ENCODE data around the gene COMMD8. TPM values are rescaled to one million over a fixed set of nuclear protein-coding genes. Genes with fewer than 3 reads are reported as not detected.
"Not testable (repeated sequence)": the region's sequence is repeated elsewhere in the genome, so short reads cannot be mapped to it uniquely, and the experiment has no call there.

Gene COMMD8
- total RNA-seq (2014; rRNA removed): 53.9 and 62.1 TPM in 2 replicates
- polyA plus RNA-seq (2012): 20.3 TPM

DNA sequence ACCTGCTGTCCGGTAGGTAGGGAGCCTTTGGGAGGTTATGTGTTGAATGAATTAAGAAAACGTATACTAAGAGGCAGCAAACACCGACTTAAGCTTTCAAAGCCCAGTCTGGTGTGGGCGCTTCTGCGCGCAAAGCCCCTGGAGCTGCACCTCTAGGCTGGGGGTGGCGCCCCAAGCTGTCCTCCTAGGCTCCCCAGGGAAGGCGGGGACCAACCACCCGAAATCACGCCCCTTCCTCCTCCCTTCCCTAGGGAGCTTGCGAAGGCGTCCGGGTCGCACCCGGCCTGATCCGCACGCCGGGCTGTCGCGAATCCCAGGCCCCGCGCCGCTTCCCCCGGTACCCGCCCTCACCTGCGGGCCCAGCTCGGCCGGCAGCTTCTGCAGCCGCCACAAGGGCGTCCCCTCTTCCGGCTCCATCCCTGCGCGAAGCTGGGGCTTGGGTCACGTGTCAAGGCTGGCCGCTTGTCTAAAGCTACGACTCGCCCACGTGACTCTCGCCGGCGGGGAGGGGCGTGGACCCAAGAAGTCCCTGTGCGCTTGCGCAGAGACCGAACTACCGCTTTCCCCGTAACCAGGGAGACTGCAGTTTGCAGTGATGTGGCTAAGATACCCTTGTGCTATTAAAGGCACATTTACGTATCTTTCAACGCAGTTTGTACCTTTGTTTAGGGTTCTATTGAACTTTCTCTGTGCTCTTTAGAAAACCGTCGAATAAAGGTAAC is at the start of gene COMMD8:
COMMD8 (minus strand) TSS at position 468 of the 722 bp plus-strand sequence; CDS start at position 417, 51 bp downstream.
- DNase-seq (ENCODE audit: low read depth): peak; percentile 96

DNA sequence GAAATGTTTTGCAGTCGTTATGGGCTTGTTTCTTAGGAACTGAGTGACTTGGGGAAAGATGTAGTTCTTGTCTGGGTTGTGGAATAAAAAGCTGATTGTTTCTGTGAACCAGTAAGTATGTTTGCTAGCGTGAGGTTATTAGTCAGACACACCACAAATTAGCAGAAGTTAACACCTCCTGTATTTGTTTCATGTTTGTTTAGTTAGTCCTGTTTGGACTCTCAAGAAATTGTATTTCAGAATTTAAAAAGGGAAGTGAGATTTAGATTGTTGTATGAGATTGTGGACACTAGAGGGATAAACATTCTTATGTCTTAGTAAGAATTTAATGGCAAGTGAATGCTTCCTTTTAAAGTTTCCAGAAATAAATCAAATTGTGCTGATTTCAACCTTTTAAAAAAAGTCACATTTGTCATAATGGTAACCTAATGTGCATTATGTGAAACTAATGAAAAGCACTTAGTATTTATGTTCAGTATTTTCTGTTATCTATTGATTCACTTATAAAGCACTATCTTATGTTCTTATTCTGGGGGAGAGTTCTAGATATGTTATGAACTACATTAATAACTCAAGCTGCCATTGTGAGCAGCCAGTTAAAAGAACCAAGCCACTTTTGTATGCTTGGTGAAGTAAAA is 47.1 kb upstream of the COMMD8 start:
- DNase-seq (ENCODE audit: low read depth): peak; percentile 45

DNA sequence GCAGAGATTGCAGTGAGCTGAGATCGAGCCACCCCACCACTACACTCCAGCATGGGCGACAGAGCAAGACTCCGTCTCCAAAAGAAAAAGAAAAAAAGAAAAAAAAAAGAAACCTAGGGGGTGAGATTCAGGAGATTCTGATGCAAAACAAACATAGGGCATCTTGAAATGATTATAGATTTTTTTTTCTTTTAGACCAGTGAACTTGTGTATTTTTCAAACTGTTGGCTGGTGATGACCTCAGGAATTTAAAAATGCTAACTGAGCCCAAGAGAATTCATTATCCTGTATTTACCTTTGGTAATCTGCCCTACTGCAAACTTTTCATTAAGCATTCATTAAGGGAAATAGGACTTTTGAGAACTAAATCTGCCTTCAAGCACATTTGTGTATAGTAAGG is 42.2 kb upstream of the COMMD8 start:
- DNase-seq (ENCODE audit: low read depth): no peak

DNA sequence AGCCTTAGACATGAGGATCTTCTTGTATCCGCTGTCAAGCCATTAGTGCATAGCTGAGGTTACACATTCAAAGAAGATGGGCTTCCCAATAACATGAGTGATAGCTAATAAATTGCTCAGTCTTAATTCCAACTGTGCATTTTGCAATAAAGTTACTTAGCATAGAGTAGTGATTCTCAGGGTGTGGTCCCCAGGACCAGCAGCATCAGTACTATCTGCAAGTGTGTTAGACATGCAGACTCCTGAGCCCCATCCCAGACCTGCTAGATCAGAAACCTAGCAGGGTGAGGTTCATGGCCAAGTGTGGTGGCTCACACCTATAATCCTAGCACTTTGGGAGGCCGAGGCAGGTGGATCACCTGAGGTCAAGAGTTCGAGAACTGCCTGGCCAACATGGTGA is 41.6 kb upstream of the COMMD8 start:
- no peak for DNase-seq (ENCODE audit: low read depth)

DNA sequence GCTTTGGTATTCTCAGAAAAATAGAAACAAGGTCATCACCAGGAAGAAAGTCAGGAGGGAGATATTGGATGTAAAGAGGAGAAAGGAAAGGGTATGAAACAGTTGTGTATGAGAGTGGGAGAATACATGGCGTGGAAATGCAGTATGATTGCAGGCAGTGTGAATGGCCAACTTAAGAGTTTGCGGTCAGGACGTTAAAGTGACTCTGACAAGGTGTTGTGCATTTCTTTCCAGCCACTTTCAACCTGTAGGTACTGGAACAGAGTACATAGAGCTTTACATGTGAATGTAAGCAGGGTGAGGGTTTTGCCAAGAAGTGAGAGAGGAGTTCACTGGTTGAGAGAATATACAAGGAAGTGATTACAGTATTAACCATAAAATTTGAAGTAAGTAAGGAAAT is 37.3 kb upstream of the COMMD8 start:
- no peak for DNase-seq (ENCODE audit: low read depth)

DNA sequence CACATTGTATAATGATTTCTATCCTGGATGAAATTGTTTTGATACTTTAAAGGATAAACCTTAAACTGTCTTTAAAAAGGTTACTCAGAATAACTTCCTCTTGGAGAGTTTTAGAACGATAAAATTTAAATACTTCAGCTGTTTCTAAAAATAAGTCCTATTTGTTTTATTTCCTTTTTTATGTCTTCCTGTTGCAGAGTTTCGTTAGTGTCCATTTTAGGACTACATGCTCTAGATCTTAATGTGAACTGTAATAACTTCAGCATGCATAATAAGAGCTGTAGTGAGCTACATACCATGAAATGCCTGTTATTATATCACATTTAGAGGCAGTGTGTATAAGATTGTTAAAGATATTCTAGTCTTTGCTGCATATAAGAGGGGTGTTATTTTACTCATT is 36.2 kb upstream of the COMMD8 start:
- DNase-seq (ENCODE audit: low read depth): no peak

DNA sequence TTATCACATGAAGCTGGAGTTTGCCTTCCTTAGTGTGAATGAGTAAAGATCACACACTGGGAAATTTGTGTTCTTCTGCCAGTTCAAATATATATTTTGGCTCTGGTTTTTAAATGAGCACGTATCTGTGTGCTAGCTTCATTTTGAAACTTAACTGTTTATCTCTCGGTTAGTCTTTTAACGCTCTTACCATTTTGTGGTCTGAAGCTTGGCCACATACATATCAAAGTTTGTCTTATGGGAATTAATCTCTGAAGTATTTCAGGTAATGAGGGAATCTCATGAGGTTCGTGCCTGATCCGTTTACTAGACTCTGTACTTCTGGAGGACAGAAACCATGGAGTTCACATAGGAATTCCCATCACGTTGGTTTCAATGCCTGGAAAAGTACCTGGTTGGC is 35.4 kb upstream of the COMMD8 start:
- no peak for DNase-seq (ENCODE audit: low read depth)

DNA sequence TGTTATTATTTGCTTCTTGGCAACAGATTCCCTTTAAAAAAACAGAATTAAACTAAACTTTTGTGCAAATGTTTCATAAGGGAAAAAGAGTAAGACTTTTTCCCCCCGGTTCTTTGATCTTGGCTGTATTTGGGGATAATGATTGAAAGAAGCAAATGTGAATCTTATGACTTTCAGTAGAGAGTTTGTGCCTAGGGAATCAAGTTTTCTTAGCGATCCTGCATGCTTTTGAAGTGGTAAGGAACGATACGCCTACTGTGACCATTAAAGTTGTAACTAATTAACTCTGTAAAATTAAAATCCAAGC is 30.6 kb upstream of the COMMD8 start:
- no peak for DNase-seq (ENCODE audit: low read depth)

DNA sequence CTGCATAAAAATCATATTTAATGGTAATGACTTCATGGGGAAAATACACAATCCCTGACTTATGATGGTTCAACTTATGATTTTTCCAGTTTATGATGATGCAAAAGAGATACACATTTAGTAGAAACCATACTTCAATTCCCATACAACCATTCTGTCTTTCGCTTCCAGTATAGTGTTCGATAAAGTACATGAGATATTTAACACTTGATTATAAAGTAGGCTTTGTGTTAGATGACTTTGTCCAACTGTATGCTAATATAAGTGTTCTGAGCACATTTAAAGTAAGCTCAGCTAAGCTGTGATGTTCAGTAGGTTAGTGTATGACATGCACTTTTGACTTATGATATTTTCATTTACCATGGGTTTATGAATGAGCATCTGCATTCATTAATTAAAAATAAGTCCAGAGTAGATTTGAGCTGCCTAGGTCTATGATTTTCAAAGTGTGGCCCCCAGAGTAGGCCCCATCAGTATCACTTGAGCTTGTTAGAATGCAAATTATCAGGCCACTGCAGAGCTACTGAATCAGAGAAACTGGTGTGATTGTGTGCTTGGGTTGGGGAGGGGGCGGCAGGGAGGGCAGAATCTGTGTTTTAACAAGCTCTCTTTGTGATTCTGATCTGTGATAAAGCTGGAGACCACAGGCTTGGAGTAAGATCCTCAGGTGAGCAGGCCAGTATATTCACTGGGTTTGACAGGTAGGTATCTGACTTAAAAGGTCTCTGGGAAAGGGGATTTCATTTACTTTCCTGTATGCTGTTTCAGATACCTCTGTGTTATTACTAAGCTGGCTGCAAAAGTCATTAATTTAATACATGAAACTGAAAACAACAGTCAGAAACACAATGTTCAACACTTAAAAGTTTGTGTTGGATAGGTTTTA is 30.0 kb upstream of the COMMD8 start:
- no peak for DNase-seq (ENCODE audit: low read depth)

DNA sequence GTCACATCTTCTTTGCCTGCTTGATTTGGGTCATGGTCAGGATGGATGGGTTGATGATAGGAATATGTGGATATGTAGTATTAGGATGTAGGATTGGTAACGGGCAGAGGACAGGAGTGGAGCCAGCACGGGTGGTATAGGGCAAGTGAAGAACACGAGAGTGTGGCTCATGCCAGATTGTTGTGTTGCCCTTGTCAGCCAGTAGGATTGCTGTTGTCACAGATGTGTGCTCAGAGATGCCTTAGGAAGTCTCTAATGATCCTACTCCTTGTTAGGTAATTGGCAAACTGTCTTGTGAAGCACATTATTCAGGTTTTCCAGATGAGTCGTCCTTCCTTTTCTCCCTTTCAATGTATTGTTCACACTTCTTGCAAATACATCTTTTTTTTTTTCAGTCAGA is 27.0 kb upstream of the COMMD8 start:
- peak; percentile 50 for DNase-seq (ENCODE audit: low read depth)

DNA sequence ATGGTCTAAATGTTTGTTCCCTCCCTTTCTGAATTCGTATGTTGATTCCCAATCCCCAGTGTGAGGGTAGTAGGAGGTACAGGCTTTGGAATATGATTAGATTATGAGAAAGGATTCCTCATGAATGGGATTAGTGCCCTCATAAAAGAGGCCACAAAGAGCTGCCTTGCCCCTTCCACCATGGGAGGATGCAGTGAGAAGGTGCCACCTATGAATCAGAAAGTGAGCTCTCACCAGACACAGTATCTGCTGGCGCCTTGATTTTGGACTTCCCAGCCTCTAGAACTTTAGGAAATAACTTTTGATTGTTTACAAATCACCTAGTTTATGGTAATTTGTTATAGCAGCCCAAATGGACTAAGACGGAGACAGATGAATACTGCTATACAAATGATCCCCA is 25.2 kb upstream of the COMMD8 start:
- DNase-seq (ENCODE audit: low read depth): no peak

DNA sequence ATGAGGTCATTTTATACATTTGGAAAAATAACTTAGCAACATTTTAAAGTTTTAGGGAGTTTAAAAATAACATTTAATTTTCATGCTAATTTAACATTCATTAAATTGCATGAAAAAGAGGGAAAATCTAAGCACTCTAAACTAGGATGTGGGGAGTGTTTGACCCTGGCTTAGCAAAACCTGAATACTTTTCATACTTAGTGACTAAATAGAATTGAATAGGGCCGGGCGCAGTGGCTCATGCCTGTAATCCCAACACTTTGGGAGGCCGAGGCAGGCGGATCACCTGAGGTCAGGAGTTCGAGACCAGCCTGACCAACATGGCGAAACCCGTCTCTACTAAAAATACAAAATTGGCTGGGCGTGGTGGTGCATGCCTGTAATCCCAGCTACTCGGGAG is 23.2 kb upstream of the COMMD8 start:
- not testable (repeated sequence) for DNase-seq (ENCODE audit: low read depth)

DNA sequence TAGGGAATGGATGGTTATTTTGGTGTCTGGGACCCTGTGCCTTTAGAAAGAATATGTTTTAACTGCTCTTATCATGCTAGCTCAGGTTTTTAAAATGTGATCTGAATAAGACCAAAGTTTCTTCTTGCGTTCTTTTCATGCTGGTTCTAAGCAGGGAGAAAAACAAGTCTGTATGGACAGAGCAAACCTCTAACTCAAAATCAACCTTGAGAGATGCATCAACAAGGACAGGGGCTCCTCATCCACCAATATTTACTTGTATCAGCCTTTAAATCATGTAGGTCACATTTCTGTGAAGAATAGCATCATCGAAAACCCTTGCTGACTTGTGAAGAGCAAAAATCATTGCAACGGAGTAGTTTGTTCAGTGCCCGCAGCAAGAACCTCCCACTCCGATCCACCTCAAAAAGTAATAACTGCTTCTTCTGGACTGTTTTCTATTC is 22.8 kb upstream of the COMMD8 start:
- DNase-seq (ENCODE audit: low read depth): no peak

DNA sequence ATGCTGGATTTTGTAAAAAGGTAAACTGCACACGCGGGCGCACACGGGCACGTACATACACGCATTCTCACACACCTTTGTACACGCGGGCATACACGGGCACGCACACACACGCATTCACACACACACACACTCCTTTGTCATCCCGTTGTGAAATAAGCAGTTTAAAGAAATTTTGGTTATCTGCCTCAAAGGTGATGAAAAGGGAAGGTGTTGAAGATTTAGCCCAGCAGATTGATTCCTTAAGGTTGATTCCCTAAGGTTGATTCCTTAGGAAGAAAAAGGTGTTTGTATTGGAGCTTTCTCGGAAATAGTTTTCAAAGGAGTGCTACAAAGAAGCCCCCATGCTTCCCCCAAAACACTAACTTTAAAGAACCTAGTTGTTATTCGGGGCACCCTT is 22.3 kb upstream of the COMMD8 start:
- peak; percentile 25 for DNase-seq (ENCODE audit: low read depth)

DNA sequence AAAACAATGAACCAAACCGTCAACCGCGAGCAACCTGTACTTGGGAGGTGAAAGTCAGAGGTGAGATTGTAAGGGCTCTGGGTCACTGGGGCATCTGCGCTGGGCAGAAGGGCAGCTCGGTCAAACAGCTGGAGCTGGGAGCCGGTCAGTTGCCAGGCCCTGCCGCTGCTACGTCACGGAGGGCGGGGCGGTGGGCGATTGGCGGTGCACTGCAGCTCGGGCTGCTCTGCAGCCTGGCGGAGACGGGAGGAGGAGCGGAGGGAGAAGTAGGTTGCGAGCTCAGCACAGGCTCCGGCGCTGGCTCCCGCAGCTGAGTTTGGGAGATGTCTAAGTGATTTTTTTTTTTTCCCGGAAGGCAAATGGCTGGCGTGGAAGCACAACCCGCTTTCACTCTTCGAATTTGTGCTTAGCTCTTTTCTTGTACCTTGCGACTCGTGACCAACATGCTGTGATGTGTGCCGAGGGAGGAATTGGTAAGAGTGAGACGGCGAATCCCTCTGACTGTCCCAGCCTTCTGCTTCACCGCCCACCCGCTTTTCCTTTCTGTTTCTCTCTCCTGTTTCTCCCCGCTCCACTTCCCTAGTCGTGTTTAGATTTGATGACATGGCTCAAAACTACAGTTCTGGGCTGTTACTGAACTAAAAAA is 21.7 kb upstream of the COMMD8 start, which contains the start of gene ATP10D:
ATP10D (plus strand) TSS at position 229 of the 646 bp plus-strand sequence. CDS start 27,266 bp downstream, outside the sequence.
- DNase-seq (ENCODE audit: low read depth): peak; percentile 92

DNA sequence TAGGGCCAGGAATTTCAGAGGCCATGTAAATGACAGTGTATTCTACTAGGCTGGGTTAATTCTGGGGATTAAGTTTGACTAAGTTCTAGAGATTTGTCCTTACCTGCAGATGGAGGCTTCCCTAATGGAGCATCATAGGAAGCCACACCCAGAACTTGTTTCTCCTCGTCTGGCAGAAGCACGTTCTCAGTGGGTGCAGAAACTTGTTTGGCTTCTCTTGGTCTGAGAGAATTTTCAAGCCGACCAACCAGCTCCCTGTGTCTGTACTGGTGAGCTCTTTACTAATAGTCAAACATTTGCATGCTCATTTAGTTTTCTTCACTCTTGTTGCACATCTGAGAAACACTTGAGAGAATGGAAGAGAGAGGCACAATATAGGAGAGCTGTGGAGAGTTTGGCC is 20.7 kb upstream of the COMMD8 start:
- DNase-seq (ENCODE audit: low read depth): no peak

DNA sequence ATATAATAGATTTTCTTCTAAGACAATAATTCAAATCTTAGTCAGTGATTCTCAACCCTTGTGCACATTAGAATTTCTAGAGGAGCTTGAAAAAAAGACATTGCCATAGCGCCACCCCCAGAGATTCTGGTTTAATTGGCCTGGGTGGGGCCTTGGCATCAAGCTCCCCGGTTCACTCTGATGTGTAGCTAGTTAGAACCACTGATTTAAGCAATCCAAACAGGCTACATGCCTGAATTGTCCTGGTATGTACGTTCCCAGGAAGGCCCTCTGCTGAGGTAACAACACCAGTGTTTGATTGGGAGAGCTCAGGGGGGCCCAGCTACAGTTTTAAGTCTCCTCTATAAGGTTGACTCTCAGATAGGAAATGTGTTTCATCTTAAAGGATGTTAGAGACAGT is 20.2 kb upstream of the COMMD8 start:
- DNase-seq (ENCODE audit: low read depth): no peak

DNA sequence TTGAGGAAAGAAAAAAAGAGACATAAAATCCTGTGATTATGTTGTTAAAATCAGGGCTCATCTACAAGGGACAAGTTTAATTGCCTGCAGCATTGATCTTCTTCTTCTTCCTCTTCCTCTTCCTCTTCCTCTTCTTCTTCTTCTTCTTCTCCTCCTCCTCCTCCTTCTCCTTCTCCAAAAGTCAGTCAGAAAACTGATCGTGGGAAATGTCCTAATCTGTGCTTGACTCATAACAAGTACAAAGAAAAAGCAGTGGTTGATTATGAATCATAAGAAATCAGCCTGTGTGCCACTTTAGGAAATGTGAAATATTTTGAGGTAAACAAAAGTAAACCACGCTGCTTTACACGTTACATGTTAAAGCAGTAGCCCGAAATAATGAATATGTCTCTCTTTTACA is 18.8 kb upstream of the COMMD8 start:
- DNase-seq (ENCODE audit: low read depth): peak; percentile 79

DNA sequence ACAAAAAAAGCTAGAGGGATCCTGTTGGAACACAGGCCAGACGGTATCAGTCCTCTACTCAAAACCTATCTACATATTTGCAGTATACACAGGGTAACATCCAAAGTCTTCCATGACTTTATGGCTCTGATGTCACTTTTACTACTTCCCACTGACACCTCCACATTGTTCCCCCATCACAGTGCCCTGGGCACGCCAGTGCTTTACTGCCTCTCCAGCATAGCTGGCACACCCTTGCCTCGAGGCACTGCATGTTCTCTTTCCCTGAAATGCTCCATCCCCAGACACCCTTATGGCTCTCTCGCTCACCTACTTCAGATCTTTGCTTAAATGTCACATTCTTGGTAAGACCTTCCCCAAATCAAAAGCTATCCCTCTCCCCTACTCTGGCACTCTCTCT is 15.3 kb upstream of the COMMD8 start:
- no peak for DNase-seq (ENCODE audit: low read depth)

DNA sequence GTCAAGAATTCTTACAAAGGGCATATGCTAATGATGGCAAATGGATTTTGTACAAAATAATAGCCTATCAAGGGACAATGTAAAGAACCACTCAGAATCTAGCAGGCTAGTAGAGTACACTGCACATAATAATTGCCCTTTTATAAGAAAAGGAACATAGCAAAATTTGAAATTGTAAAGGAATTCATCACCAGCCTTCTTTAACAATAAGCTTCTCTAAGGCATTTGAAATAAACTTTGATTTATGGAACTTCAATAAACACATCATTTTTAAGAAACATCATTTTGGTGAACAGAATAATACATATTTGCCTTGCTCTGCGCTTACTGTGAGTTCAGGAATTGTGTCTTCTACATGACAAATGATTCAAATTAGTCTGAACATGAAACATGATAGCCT is 11.9 kb upstream of the COMMD8 start:
- no peak for DNase-seq (ENCODE audit: low read depth)

DNA sequence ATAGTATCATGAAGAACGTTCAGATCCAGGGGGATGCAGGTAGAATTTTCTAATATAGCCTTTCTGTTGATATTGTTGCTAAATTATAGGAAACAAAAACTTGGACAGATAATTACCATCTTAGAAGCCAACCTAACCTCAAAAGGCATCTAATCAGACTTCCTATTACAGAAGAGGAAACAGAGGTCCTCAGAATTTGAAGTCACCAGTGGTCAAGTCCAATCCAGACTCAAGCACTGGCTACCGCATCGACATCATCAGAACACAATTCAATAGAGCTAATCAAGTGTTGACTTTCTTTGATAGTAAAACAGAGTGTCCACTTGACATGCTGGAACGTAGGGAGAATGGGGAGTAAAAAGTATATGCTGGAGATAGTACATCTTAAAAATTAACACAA is 11.3 kb upstream of the COMMD8 start:
- no peak for DNase-seq (ENCODE audit: low read depth)
